Measurements from ENCODE around the gene LYL1. TPM values are rescaled to one million over a fixed set of nuclear protein-coding genes. Genes with fewer than 3 reads are reported as not detected.

LYL1 gene
- total and polyA plus RNA-seq, 4 donors = 0.35 to 69.7 (median 2.3) TPM

DNA sequence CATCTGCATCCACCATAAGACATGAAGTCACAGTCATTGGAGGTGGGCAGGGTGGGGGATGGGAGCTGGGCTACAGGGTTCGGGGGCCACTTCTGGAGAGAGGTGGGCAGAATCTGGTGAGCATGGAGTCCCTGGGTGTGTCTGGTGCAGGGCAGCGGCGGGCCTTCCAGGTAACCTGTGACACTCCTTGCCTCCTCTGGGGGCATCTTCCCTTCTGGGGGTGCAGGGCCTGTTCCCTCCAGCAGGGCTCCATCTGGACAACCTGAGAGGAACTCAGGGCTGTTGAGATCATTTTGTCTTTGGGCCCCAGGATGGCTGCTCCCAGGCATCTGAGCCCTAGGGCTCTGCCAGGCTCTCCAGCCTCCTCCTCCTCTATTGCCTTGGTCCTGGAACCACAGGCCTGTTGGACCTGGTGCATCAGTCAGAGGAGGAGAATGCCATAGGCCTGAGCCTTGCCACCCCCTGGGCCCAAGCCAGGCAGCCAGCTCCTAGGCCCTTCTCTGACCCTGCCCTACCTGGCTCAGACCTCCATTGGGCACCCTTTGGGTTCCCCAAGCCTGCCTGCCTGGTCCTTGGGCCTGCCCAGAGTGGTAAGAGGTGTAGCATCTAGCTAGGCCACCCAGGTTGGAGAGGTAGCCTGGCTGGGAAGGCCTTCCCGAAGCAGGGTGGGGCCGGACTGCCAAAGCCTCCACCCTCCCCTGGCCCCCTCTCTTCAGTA, 13.4 kb downstream of the LYL1 start:
- peaks cover 7 to 47% (median 22%) of the 10 kb centered on the region in 4 donors for H3K4me1 ChIP-seq (ENCODE audit: control insufficient read depth in 4 of 4, insufficient read depth in 4 of 4, low read length in 3 of 4)

DNA sequence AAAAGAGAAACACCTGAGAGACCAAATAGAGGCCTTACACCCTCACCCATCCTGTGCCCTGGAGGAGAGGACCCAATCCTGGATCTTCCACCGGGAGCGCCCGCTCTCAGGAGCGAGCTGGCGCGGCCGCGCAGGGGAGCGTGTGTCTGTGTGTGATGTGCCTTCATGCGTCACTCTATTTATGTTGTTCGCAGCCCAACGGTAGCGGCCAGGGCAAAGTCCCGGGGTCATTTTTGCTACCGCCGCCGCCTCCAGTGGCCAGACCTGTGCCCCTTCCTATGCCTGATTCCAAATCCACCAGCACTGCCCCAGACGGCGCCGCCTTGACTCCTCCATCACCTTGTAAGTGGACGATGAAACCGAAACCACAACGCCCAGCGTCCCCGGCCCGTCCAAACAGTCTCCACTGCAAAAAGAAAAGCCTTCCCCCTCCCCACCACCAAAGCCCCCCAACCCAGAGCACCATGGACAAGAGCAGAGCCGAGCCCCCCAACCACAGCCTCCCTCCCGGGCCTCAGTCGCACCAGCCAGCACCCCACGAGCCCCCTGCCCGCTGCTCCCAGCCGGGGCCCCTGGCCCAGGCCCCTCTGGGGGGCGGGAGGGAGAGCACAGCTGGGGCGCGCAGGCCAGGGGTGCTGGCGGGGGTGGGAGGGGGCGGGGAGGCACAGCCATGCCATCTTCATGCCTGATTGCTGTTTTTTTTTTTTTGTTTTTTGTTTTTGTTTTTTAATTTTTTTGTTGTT, 14.7 kb downstream of the LYL1 start:
- 66% methylated on average over 37 of the region's 37 CpGs for WGBS
- Histone ChIP-seq H3K4me3 (ENCODE audit: low read depth in 1 of 3, low read length in 3 of 3) (peak overlapping the region in 1 of 3 donors; percentile 15), H3K27me3 (ENCODE audit: control insufficient read depth in 4 of 4, insufficient read depth in 4 of 4, low read length in 3 of 4) (no peaks in the 10 kb centered on the region), H3K36me3 (ENCODE audit: control insufficient read depth in 4 of 4, insufficient read depth in 3 of 4, low read depth in 1 of 4, low read length in 3 of 4) (no peaks in the 10 kb centered on the region), H3K4me1 (ENCODE audit: control insufficient read depth in 4 of 4, insufficient read depth in 4 of 4, low read length in 3 of 4) (peaks cover 7 to 44% (median 21%) of the 10 kb centered on the region in 4 donors), H3K27ac (ENCODE audit: low read depth in 1 of 2, low read length in 2 of 2) (peak overlapping the region; percentile 48 to 68), H3K9me3 (ENCODE audit: control insufficient read depth in 4 of 4, low read length in 3 of 4) (no peaks in the 10 kb centered on the region), H3K9ac (ENCODE audit: low read depth in 1 of 2, low read length in 2 of 2) (no peak overlapping the region)
- no peak for DNase-seq (ENCODE audit: low spot score)
- TF ChIP-seq HNF4A (conservative IDR thresholded peaks at IDR 0.05) (peak; percentile 88 to 90), RAD21 (IDR thresholded peaks at IDR 0.05) (peak in 1 of 2 donors; percentile 28), EGR1 (IDR thresholded peaks at IDR 0.05; ENCODE audit: low read depth in 2 of 2) (no peak), HNF4G (IDR thresholded peaks at IDR 0.05) (peak; percentile 49), RXRA (IDR thresholded peaks at IDR 0.05) (peak; percentile 44 to 64), SP1 (IDR thresholded peaks at IDR 0.05) (peak; percentile 80)
- TF ChIP-seq, protein P1, sequence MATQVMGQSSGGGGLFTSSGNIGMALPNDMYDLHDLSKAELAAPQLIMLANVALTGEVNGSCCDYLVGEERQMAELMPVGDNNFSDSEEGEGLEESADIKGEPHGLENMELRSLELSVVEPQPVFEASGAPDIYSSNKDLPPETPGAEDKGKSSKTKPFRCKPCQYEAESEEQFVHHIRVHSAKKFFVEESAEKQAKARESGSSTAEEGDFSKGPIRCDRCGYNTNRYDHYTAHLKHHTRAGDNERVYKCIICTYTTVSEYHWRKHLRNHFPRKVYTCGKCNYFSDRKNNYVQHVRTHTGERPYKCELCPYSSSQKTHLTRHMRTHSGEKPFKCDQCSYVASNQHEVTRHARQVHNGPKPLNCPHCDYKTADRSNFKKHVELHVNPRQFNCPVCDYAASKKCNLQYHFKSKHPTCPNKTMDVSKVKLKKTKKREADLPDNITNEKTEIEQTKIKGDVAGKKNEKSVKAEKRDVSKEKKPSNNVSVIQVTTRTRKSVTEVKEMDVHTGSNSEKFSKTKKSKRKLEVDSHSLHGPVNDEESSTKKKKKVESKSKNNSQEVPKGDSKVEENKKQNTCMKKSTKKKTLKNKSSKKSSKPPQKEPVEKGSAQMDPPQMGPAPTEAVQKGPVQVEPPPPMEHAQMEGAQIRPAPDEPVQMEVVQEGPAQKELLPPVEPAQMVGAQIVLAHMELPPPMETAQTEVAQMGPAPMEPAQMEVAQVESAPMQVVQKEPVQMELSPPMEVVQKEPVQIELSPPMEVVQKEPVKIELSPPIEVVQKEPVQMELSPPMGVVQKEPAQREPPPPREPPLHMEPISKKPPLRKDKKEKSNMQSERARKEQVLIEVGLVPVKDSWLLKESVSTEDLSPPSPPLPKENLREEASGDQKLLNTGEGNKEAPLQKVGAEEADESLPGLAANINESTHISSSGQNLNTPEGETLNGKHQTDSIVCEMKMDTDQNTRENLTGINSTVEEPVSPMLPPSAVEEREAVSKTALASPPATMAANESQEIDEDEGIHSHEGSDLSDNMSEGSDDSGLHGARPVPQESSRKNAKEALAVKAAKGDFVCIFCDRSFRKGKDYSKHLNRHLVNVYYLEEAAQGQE (IDR thresholded peaks at IDR 0.05) = peak; percentile 66
- TF ChIP-seq, protein P2, sequence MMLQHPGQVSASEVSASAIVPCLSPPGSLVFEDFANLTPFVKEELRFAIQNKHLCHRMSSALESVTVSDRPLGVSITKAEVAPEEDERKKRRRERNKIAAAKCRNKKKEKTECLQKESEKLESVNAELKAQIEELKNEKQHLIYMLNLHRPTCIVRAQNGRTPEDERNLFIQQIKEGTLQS (IDR thresholded peaks at IDR 0.05) = no peak
- TF ChIP-seq, protein P3, sequence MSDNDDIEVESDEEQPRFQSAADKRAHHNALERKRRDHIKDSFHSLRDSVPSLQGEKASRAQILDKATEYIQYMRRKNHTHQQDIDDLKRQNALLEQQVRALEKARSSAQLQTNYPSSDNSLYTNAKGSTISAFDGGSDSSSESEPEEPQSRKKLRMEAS (IDR thresholded peaks at IDR 0.05) = no peak

More for the DNA sequence above, 13.4 kb downstream of the LYL1 start:
- H3K4me3 ChIP-seq (ENCODE audit: low read depth in 1 of 3, low read length in 3 of 3) = no peak overlapping the region
- DNase-seq (ENCODE audit: low spot score) = no peak
- 95% methylated on average over 5 of the region's 5 CpGs for WGBS
- TF ChIP-seq, protein P4, sequence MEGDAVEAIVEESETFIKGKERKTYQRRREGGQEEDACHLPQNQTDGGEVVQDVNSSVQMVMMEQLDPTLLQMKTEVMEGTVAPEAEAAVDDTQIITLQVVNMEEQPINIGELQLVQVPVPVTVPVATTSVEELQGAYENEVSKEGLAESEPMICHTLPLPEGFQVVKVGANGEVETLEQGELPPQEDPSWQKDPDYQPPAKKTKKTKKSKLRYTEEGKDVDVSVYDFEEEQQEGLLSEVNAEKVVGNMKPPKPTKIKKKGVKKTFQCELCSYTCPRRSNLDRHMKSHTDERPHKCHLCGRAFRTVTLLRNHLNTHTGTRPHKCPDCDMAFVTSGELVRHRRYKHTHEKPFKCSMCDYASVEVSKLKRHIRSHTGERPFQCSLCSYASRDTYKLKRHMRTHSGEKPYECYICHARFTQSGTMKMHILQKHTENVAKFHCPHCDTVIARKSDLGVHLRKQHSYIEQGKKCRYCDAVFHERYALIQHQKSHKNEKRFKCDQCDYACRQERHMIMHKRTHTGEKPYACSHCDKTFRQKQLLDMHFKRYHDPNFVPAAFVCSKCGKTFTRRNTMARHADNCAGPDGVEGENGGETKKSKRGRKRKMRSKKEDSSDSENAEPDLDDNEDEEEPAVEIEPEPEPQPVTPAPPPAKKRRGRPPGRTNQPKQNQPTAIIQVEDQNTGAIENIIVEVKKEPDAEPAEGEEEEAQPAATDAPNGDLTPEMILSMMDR (IDR thresholded peaks at IDR 0.05; ENCODE audit: low read depth, low read length, missing input control) = peak; percentile 16
- TF ChIP-seq SP1 (IDR thresholded peaks at IDR 0.05) = no peak
- no peak overlapping the region for H3K9ac ChIP-seq (ENCODE audit: low read depth in 1 of 2, low read length in 2 of 2)
- no peaks in the 10 kb centered on the region for H3K36me3 ChIP-seq (ENCODE audit: control insufficient read depth in 4 of 4, insufficient read depth in 3 of 4, low read depth in 1 of 4, low read length in 3 of 4)
- H3K27me3 ChIP-seq (ENCODE audit: control insufficient read depth in 4 of 4, insufficient read depth in 4 of 4, low read length in 3 of 4) = no peaks in the 10 kb centered on the region
- no peak overlapping the region for H3K27ac ChIP-seq (ENCODE audit: low read depth in 1 of 2, low read length in 2 of 2)
- no peaks in the 10 kb centered on the region for H3K9me3 ChIP-seq (ENCODE audit: control insufficient read depth in 4 of 4, low read length in 3 of 4)
